ENCODE data around the gene NGRN. TPM values are rescaled to one million over a fixed set of nuclear protein-coding genes. Genes with fewer than 3 reads are reported as not detected.

Gene NGRN
- total RNA-seq: 153 and 189 TPM in 2 replicates
- 141 TPM for polyA plus RNA-seq (2012)

- DNase-seq (ENCODE audit: low read depth): peak; percentile 92
Observed at GRCh38 chr15:90265271-90266060, at the start of gene NGRN. TSS of gene NGRN (plus strand) at chr15:90265672. CDS start at chr15:90265713, 41 bp downstream.

- DNase-seq (ENCODE audit: low read depth): no peak
Observed at GRCh38 chr15:90217671-90218394, 47.6 kb upstream of the NGRN start.

- peak; percentile 23 for DNase-seq (ENCODE audit: low read depth)
Observed at GRCh38 chr15:90219421-90220141, 45.9 kb upstream of the NGRN start.

GRCh38 chr15:90221246-90221900 is 44.1 kb upstream of the NGRN start:
- DNase-seq (ENCODE audit: low read depth): peak; percentile 87

- DNase-seq (ENCODE audit: low read depth): no peak
Observed at GRCh38 chr15:90222547-90222946, 42.9 kb upstream of the NGRN start.

- no peak for DNase-seq (ENCODE audit: low read depth)
Observed at GRCh38 chr15:90223441-90224165, 41.9 kb upstream of the NGRN start.

- no peak for DNase-seq (ENCODE audit: low read depth)
Observed at GRCh38 chr15:90225047-90225446, 40.4 kb upstream of the NGRN start.

GRCh38 chr15:90225504-90226234 is 39.8 kb upstream of the NGRN start:
- no peak for DNase-seq (ENCODE audit: low read depth)

GRCh38 chr15:90227336-90227735 is 38.1 kb upstream of the NGRN start:
- no peak for DNase-seq (ENCODE audit: low read depth)

GRCh38 chr15:90227816-90228772 is 37.4 kb upstream of the NGRN start:
- no peak for DNase-seq (ENCODE audit: low read depth)

GRCh38 chr15:90228960-90229359 is 36.5 kb upstream of the NGRN start:
- DNase-seq (ENCODE audit: low read depth): no peak

- no peak for DNase-seq (ENCODE audit: low read depth)
Observed at GRCh38 chr15:90230071-90230494, 35.4 kb upstream of the NGRN start.

GRCh38 chr15:90230610-90231009 is 34.9 kb upstream of the NGRN start:
- no peak for DNase-seq (ENCODE audit: low read depth)

- DNase-seq (ENCODE audit: low read depth): no peak
Observed at GRCh38 chr15:90231028-90232017, 34.1 kb upstream of the NGRN start.

- DNase-seq (ENCODE audit: low read depth): no peak
Observed at GRCh38 chr15:90232196-90232595, 33.3 kb upstream of the NGRN start.

GRCh38 chr15:90232941-90233386 is 32.5 kb upstream of the NGRN start:
- no peak for DNase-seq (ENCODE audit: low read depth)

- peak; percentile 96 for DNase-seq (ENCODE audit: low read depth)
Observed at GRCh38 chr15:90233387-90234095, 31.9 kb upstream of the NGRN start, which contains the start of gene CIB1. TSS of gene CIB1 (minus strand) at chr15:90233941. CDS start at chr15:90233885, 56 bp downstream.
